SIG-M5 treated with dmso at 0.1 percent for 504 hours (cell line): Measurements from ENCODE around the gene GTF2H4.
"Not testable (repeated sequence)": the region's sequence is repeated elsewhere in the genome, so short reads cannot be mapped to it uniquely, and the experiment has no call there.

Source experiments
- DNase-seq: peaks from one replicate; lab custom pipeline; 2025; ENCODE audit not compliant: unreplicated experiment; lab: John Stamatoyannopoulos, UW

GTF2H4 gene

GRCh38 chr6:30893666-30894065 lies 14.3 kb upstream of the GTF2H4 start:
- no peak for DNase-seq

- DNase-seq: no peak
These were observed 13.6 kb upstream of the GTF2H4 start for GRCh38 chr6:30894381-30894780.

- DNase-seq: no peak
These were observed 13.1 kb upstream of the GTF2H4 start for GRCh38 chr6:30894935-30895334.

GRCh38 chr6:30895343-30895742 lies 12.7 kb upstream of the GTF2H4 start:
- no peak for DNase-seq

GRCh38 chr6:30896541-30896940 lies 11.5 kb upstream of the GTF2H4 start:
- DNase-seq: no peak

GRCh38 chr6:30897882-30898281 lies 10.1 kb upstream of the GTF2H4 start:
- no peak for DNase-seq

GRCh38 chr6:30898750-30899360 lies 9.2 kb upstream of the GTF2H4 start:
- no peak for DNase-seq

GRCh38 chr6:30900863-30901417 lies 7.1 kb upstream of the GTF2H4 start:
- DNase-seq: no peak

GRCh38 chr6:30901436-30901835 lies 6.6 kb upstream of the GTF2H4 start:
- DNase-seq: no peak

- not testable (repeated sequence) for DNase-seq
These were observed 5.8 kb upstream of the GTF2H4 start for GRCh38 chr6:30902196-30902595.

- DNase-seq: no peak
These were observed 5.3 kb upstream of the GTF2H4 start for GRCh38 chr6:30902709-30903108.

GRCh38 chr6:30903236-30903635 lies 4.8 kb upstream of the GTF2H4 start:
- no peak for DNase-seq

GRCh38 chr6:30907290-30907757 lies 683 bp upstream of the GTF2H4 start:
- not testable (repeated sequence) for DNase-seq

- DNase-seq: no peak
These were observed 693 bp downstream of the GTF2H4 start for GRCh38 chr6:30908700-30909099.

GRCh38 chr6:30910473-30910872 lies 2.5 kb downstream of the GTF2H4 start:
- DNase-seq: not testable (repeated sequence)

- DNase-seq: no peak
These were observed 4.9 kb downstream of the GTF2H4 start for GRCh38 chr6:30912746-30913520.

- DNase-seq: no peak
These were observed 5.7 kb downstream of the GTF2H4 start for GRCh38 chr6:30913721-30914075.

- DNase-seq: peak; percentile 83
These were observed 6.3 kb downstream of the GTF2H4 start, which contains the start of gene VARS2 for GRCh38 chr6:30914076-30914853. Gene VARS2 (plus strand): TSS chr6:30914238. CDS start chr6:30914837, 599 bp downstream.

- no peak for DNase-seq
These were observed 7.0 kb downstream of the GTF2H4 start for GRCh38 chr6:30914854-30915590.

- DNase-seq: peak; percentile 54
These were observed 7.6 kb downstream of the GTF2H4 start for GRCh38 chr6:30915591-30915946.

- DNase-seq: no peak
These were observed 9.0 kb downstream of the GTF2H4 start for GRCh38 chr6:30917041-30917440.
